Measurements from ENCODE around the gene ZNF428.

DNA sequence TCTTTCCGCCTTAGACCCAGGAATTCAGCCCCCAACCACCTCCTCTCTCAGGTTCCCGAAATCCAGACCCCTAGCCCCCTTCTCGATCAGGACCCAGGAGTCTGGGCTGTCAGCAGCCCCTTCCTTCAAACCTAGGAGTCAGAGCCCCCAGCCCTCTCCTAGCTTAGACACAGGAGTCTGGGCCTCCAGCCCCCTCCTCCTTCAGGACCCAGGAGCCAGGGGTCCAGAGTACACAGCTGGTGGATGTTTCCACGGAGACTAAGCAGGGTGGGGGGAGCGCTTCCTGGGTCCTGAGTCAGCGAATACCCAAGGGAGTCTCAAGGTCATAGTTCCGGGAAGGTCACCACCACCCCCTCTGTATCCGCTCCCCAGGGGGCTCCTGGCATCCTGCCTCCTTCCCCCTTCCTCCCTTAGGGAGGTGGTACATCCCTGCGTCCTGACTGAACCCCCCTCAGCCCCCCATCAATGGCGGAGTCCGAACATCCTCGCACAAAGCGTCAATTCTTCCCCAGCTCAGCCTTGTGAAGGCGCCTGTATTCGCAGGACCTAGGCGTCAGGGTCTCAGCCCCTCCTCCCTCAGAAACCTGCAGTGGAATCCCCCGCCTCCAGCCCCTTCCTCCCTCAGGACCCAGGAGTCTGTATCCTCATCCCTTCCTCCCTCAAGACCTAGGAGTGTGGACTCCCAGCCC is 15.6 kb upstream of the ZNF428 start:
- TF ChIP-seq CTCF (IDR thresholded peaks at IDR 0.05 in 2 of 3, conservative IDR thresholded peaks at IDR 0.05 in 1 of 3; ENCODE audit: borderline replicate concordance in 1 of 3, insufficient read depth in 1 of 3, low read depth in 2 of 3, low read length in 2 of 3): no peak
- TF ChIP-seq POLR2A (IDR thresholded peaks at IDR 0.05; ENCODE audit: borderline replicate concordance, extremely low read depth, insufficient read depth, insufficient read length): no peak

Measured in HCT116 (cell line).